Left renal pelvis (tissue), 4 donors: ENCODE measurements around the gene KLHL25. TPM values are rescaled to one million over a fixed set of nuclear protein-coding genes. Genes with fewer than 3 reads are reported as not detected.
"Not testable (repeated sequence)": the region's sequence is repeated elsewhere in the genome, so short reads cannot be mapped to it uniquely, and the experiment has no call there.

Experiments
- DNase-seq, 4 donors: peaks; one replicate each; pipeline ENCODE4 v3.0.0-alpha.2; 2013; ENCODE audit warnings: low read depth in 4 of 4, low spot score in 3 of 4
- polyA plus RNA-seq, 4 donors: library from polyadenylated mRNA; unstranded; fragments of 120-200 nt; gene quantifications; one replicate each; pipeline ENCODE4 v1.2.1, GENCODE V29; 2013; ENCODE audit not compliant: insufficient read length in 4 of 4

The KLHL25 gene
- polyA plus RNA-seq, 4 donors = 3.3 to 14.2 (median 9.8) TPM

GRCh38 chr15:85805420-85805819 is 10.7 kb upstream of the KLHL25 start:
- no peak for DNase-seq

- DNase-seq = no peak
These were observed 9.9 kb upstream of the KLHL25 start for GRCh38 chr15:85804481-85805170.

GRCh38 chr15:85802617-85803016 is 7.9 kb upstream of the KLHL25 start:
- not testable (repeated sequence) for DNase-seq

DNA sequence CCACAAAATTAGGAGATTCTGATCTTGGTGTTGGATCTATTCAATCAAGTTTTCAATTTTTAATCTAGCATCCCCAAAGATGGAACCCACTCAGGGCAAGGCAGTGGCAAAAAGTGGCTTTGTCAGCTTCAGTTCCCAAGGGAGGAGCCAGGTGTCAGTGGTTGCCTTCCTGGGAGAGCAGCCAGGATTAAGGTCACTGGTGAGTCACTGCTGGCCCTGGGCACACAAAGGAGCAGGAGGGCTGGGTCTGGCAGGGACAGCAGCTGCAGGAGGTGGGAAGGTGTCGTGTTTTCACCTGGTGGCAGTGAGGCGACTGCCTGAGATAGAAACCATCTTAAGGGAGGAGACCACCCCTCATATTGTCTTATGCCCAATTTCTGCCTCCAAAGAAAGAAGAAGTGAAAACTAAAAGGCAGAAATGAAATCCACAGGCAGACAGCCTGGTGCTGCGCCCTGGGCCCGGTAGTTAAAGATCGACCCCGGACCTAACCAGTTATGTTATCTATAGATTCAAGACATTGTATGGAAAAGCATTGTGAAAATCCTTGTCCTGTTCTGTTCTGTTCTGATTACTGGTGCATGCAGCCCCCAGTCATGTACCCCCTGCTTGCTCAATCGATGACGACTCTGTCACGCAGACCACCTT is 5.9 kb upstream of the KLHL25 start:
- no peak for DNase-seq

GRCh38 chr15:85796371-85796770 is 1.6 kb upstream of the KLHL25 start:
- DNase-seq = not testable (repeated sequence)

DNA sequence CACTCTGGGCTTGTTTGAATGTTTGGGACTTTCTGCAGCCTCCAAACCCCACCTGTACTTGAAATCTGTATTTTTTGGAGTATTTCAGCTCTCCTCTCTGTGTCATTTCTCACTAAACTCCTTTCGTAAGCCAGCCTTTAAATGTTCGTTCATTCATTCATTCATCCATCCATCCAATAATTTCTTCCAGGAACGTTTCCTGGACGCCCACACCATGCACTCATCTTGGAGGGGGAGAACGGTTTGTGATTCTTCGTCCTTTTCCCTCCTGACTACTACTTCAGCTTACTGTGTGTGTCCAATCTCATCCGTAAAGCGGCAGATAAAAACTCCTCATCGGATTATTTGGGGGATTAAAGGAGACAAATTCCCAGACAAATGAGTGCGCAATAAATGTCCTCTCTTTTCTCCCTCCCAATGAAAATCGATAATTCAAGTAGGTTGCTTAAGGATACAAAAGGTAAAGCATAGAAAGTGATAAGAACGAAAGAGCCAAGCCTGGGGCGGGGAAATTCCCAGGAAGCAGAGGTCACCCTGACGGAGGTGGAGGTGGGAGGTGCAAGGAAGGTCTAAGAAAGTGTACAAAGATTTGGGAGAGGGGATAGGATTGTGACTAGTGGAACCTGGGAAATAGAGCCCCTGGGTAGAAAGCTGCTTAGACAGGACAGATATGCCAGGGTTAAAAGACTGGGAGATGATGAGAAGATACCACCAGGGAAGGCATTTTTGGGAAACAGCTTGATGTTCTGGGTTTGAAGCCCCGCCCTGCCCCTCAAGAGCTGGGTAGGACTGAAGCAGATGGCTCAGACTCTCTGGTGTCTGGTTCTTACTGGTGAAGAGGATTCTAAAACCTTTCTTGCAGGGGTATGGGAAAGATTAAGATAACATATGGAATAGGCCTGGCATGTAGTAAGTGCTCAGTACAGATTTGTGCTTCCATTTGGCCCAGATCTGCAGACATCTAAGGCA is 896 bp upstream of the KLHL25 start:
- no peak for DNase-seq

GRCh38 chr15:85793641-85794597 is 806 bp downstream of the KLHL25 start:
- DNase-seq = no peak

- no peak for DNase-seq
These were observed 1.7 kb downstream of the KLHL25 start for GRCh38 chr15:85792912-85793590.

- DNase-seq = no peak
These were observed 2.5 kb downstream of the KLHL25 start for GRCh38 chr15:85792102-85792731.

GRCh38 chr15:85789496-85789875 is 5.2 kb downstream of the KLHL25 start:
- DNase-seq = no peak

DNA sequence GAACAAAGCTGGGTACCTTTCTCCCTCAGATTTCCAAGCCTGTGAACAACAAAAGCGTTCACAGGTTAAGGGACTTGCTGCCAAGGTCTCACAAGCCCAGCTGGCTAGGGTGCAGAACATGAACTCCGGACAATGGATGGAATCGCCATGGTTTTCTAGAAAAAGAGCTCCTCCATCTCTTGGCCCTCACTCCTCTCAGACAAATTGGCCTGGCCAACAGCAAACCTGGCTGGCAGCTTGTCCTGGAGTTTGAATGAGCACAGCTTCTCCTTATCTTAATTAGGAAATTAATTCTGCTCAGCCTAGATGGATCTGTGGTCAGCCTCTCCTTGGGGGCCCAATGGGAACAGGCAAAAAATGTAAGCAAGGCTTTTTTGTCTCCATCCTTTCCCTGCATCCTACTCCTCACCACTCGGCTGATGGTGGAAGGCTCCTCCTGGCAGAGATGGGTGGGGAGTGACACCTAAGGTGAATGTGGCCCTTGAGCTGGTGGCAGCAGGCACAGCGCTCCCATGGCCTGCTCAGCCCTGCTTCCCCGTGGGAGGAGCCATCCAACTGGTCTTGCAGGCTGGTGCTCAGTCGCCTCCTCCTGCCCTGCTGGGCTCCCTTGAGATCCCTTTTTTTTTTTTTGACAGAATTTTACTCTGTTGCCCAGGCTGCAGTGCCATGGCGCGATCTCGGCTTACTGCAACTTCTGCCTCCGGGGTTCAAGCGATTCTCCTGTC is 5.8 kb downstream of the KLHL25 start:
- no peak for DNase-seq

GRCh38 chr15:85786781-85787114 is 8.0 kb downstream of the KLHL25 start:
- DNase-seq = no peak

GRCh38 chr15:85785887-85786780 is 8.6 kb downstream of the KLHL25 start:
- no peak for DNase-seq

- no peak for DNase-seq
These were observed 12.7 kb downstream of the KLHL25 start for GRCh38 chr15:85782064-85782463.

DNA sequence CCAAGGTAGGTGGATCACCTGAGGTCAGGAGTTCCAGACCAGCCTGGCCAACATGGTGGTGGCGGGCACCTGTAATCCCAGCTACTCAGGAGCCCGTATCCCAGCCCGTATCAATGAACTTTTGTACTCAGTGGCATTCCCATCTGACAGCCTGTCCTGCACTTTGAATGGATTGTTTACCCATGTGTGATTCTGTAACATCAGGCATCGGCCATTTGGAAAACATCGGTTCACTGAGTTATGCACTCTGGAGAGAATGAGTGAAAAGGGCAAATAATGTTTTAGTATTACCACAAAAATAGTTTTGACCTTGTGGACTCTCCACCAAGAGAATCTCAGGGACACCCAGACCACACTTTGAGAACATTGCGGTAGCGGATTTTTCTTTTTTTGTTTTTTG is 13.6 kb downstream of the KLHL25 start:
- DNase-seq = no peak

DNA sequence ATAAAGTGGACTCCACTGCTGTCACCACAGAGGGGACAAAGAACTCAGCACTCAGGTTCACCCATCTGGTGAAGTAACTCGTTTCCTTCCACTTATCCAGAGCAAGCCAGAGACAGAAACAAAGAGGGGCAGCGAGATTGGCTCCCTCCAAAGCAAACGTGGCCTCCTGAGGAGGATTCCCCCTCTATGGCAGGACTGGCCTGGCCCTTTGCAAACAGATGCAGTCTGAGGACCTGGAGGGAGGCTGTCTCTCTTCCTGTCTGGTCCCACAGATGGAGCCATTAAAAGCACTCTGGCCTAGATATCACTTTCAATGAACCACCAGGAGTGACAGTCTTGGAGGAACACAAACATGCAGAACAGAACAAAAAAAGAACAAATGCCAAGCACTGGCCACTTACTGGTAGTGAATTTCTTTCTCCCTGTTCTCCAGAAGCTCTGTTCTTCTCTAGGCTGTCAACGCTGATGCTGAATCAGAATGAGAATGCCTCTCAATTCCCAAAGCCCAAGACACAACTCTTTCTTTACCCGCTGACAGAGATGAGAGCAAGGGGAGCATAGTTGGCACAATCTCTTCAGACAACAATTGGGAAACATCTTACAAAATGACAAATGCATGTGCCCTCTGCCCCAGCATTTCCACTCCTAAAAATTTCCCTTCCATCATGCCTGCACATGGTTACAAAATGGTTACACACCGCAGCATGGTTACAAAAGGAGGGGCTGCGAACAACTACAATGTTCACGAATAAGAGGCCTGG is 14.3 kb downstream of the KLHL25 start:
- no peak for DNase-seq

DNA sequence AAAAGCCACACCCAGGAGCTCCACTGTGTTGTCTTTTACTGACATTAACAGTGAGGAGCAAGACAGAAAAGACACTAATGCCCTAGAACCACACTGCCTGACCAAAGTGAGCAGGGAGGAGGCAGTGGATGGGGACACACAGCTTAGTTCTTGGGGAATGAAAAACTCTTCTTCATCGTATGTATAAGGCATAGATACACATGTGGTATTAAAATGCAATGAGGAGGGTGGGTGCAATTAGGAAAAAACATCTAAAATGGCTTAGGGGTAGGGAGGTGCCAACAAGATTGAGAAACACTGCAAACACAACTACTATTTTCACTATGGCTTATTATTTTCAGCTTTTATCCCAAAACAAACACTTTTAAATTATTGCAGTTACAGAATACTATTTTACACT is 15.5 kb downstream of the KLHL25 start:
- DNase-seq = no peak
